Stimulated activated CD4-positive, alpha-beta T cell treated with anti-CD3 and anti-CD28 coated beads, Interleukin-1b, Interleukin-23, amount 100 ng/mL, for 48 hours (primary cell): ENCODE data around the gene GALNT18.

Experiments used
- DNase-seq: peaks from one replicate; pipeline ENCODE4 v3.0.0-alpha.2; 2020

Gene GALNT18

GRCh38 chr11:11621573-11622339 is at the start of gene GALNT18:
TSS of gene GALNT18 (minus strand) at chr11:11622005.
- peak; percentile 87 for DNase-seq

GRCh38 chr11:11670574-11670973 is 48.8 kb upstream of the GALNT18 start:
- no peak for DNase-seq

- DNase-seq, result no peak
Observed at GRCh38 chr11:11669233-11669846, 47.5 kb upstream of the GALNT18 start.

- no peak for DNase-seq
Observed at GRCh38 chr11:11668781-11669180, 47.0 kb upstream of the GALNT18 start.

- DNase-seq, result no peak
Observed at GRCh38 chr11:11668274-11668673, 46.5 kb upstream of the GALNT18 start.

- DNase-seq, result no peak
Observed at GRCh38 chr11:11667056-11667455, 45.3 kb upstream of the GALNT18 start.

- DNase-seq, result no peak
Observed at GRCh38 chr11:11665407-11665806, 43.6 kb upstream of the GALNT18 start.

- DNase-seq, result no peak
Observed at GRCh38 chr11:11663907-11664306, 42.1 kb upstream of the GALNT18 start.

GRCh38 chr11:11662578-11662977 is 40.8 kb upstream of the GALNT18 start:
- no peak for DNase-seq

- no peak for DNase-seq
Observed at GRCh38 chr11:11661326-11662040, 39.7 kb upstream of the GALNT18 start.

GRCh38 chr11:11660363-11660740 is 38.5 kb upstream of the GALNT18 start:
- DNase-seq, result no peak

- no peak for DNase-seq
Observed at GRCh38 chr11:11659567-11660362, 38.0 kb upstream of the GALNT18 start.

GRCh38 chr11:11657218-11657955 is 35.6 kb upstream of the GALNT18 start:
- DNase-seq, result no peak

- DNase-seq, result no peak
Observed at GRCh38 chr11:11641581-11641980, 19.8 kb upstream of the GALNT18 start.

GRCh38 chr11:11640996-11641395 is 19.2 kb upstream of the GALNT18 start:
- no peak for DNase-seq

- no peak for DNase-seq
Observed at GRCh38 chr11:11640152-11640551, 18.3 kb upstream of the GALNT18 start.

- no peak for DNase-seq
Observed at GRCh38 chr11:11636671-11637070, 14.9 kb upstream of the GALNT18 start.

GRCh38 chr11:11635443-11635842 is 13.6 kb upstream of the GALNT18 start:
- DNase-seq, result no peak

- no peak for DNase-seq
Observed at GRCh38 chr11:11629368-11629767, 7.6 kb upstream of the GALNT18 start.

- DNase-seq, result no peak
Observed at GRCh38 chr11:11628651-11629050, 6.8 kb upstream of the GALNT18 start.

- no peak for DNase-seq
Observed at GRCh38 chr11:11626128-11626527, 4.3 kb upstream of the GALNT18 start.

- DNase-seq, result no peak
Observed at GRCh38 chr11:11624926-11625325, 3.1 kb upstream of the GALNT18 start.
